K562 (cell line): ENCODE results near the gene SPAG17. TPM values are rescaled to one million over a fixed set of nuclear protein-coding genes. Genes with fewer than 3 reads are reported as not detected.

Source experiments
- ATAC-seq: fragments of 200-7000 bp; cut with Tn5 transposase; 3 replicates; pipeline ENCODE4 v1.9.1; 2020; ENCODE audit warnings: moderate library complexity
- BruUV-seq: library from RNA; stranded (reverse); fragments of 400-500 nt; replicated peaks from 2 replicates; lab custom pipeline; 2021; lab: Mats Ljungman, UMichigan
- CTCF ChIA-PET: fragments of 300-600 bp; formaldehyde crosslinking; extraction: SDS; loops from one replicate; lab custom pipeline; 2021; ENCODE audit warnings: low intra/inter-chr PET ratio; lab: Yijun Ruan, JAX
- POLR2A ChIA-PET: fragments of 300-600, 350-650 bp; sonication (Branson Sonifier 250); formaldehyde crosslinking; extraction: SDS; loops from one replicate; lab custom pipeline; 2021; ENCODE audit warnings: antibody characterized with exemption, inconsistent platforms; lab: Yijun Ruan, JAX
- DNase-seq, 4 experiments: peaks; one replicate each; pipeline versions ENCODE4 v3.0.0 to v3.0.0-alpha.2; 2011 to 2018; ENCODE audit warnings: low spot score in 3 of 4, mixed read lengths in 3 of 4; ENCODE audit errors: extremely low read depth in 1 of 4
- FAIRE-seq: peaks from 2 replicates; lab custom pipeline; 2011; peaks lifted over from hg19 to GRCh38; lab: Jason Lieb, UNC
- H2AFZ ChIP-seq: 2 replicates; pipeline ENCODE4 v1.6.0; 2011; ENCODE audit warnings: low read depth, low read length, control low read depth, inconsistent platforms
- H3K27ac ChIP-seq: fragments of 200-600 bp; 3 replicates; pipeline ENCODE4 v1.8.0; 2011; ENCODE audit warnings: low read depth, mild to moderate bottlenecking, control low read depth, inconsistent platforms, low read length, moderate library complexity, mixed read lengths; ENCODE audit errors: extremely low read depth
- H3K27me3 ChIP-seq, 2 experiments: fragments of 300-600 bp in 1 of 2; 2 replicates in 1 of 2; 3 replicates in 1 of 2; pipeline versions ENCODE4 v1.6.0 to v1.8.0; 2011; ENCODE audit warnings: inconsistent platforms in 2 of 2, low read length in 2 of 2, mild to moderate bottlenecking in 1 of 2, mixed read lengths in 1 of 2, moderate library complexity in 1 of 2; ENCODE audit not compliant: control insufficient read depth in 2 of 2, insufficient read depth in 2 of 2
- H3K36me3 ChIP-seq: fragments of 300-600 bp; 3 replicates; pipeline ENCODE4 v1.8.0; 2011; ENCODE audit warnings: mild to moderate bottlenecking, low read length, inconsistent platforms; ENCODE audit not compliant: control insufficient read depth, insufficient read depth
- H3K4me1 ChIP-seq, 2 experiments: fragments of 200-600 bp in 1 of 2; replicated peaks in 1 of 2; 2 replicates in 1 of 2; 3 replicates in 1 of 2; pipeline versions ENCODE4 v1.5.1 to v1.8.0; 2011; ENCODE audit warnings: inconsistent platforms in 2 of 2, low read length in 2 of 2, mild to moderate bottlenecking in 1 of 2, mixed read lengths in 1 of 2, moderate library complexity in 1 of 2; ENCODE audit not compliant: control insufficient read depth in 2 of 2, insufficient read depth in 2 of 2
- H3K4me2 ChIP-seq: 2 replicates; pipeline ENCODE4 v1.6.1; 2011; ENCODE audit warnings: low read length, control low read depth, inconsistent platforms, mixed read lengths; ENCODE audit not compliant: insufficient read depth
- H3K4me3 ChIP-seq: fragments of 200-600 bp; sonication (generic), shearing (Covaris generic); 2 replicates; pipeline ENCODE4 v1.5.1; 2016; ENCODE audit warnings: control low read depth, inconsistent platforms
- H3K79me2 ChIP-seq: fragments of 200-600 bp; 3 replicates; pipeline ENCODE4 v1.8.0; 2011; ENCODE audit warnings: low read length, inconsistent platforms; ENCODE audit not compliant: control insufficient read depth, insufficient read depth
- H3K9ac ChIP-seq, 2 experiments: 2 replicates each; pipeline versions ENCODE4 v1.6.0 to v1.6.1; 2011; ENCODE audit warnings: low read depth in 2 of 2, low read length in 2 of 2, control low read depth in 1 of 2, inconsistent platforms in 1 of 2, mild to moderate bottlenecking in 1 of 2, mixed read lengths in 1 of 2; ENCODE audit not compliant: insufficient read depth in 1 of 2
- H3K9me1 ChIP-seq: one replicate; pipeline ENCODE4 v1.6.0; 2011; ENCODE audit warnings: inconsistent platforms, mild to moderate bottlenecking, low read length, moderate library complexity; ENCODE audit not compliant: control insufficient read depth, insufficient read depth
- H3K9me3 ChIP-seq: replicated peaks from 2 replicates; pipeline ENCODE4 v1.5.1; 2011; ENCODE audit warnings: low read depth, low read length, inconsistent platforms; ENCODE audit not compliant: control insufficient read depth, insufficient read depth
- H4K20me1 ChIP-seq: replicated peaks from 2 replicates; pipeline ENCODE4 v1.6.1; 2011; ENCODE audit warnings: low read length, inconsistent platforms, mixed read lengths; ENCODE audit not compliant: control insufficient read depth, insufficient read depth
- ARHGAP35 ChIP-seq: fragments of 450-650 bp; IDR thresholded peaks from 2 replicates; pipeline ENCODE4 v1.6.1; 2018; ENCODE audit not compliant: partially characterized antibody
- BCL6 ChIP-seq: fragments of 250-450 bp; sonication (Bioruptor Pico); IDR thresholded peaks from 2 replicates; pipeline ENCODE4 v1.4.0; 2020
- FIP1L1 ChIP-seq: fragments of 200-400 bp; formaldehyde crosslinking; IDR thresholded peaks from 2 replicates; pipeline ENCODE4 v1.6.1; 2018; ENCODE audit warnings: mild to moderate bottlenecking, low read depth, low read length; ENCODE audit not compliant: poor library complexity, severe bottlenecking
- GABPA ChIP-seq: fragments of 200-800 bp; sonication (Bioruptor generic); conservative IDR thresholded peaks from 2 replicates; pipeline ENCODE4 v1.6.1; 2016; ENCODE audit warnings: low read depth, missing genetic modification characterization, missing compliant biosample characterization
- KDM2B ChIP-seq: fragments of 250-450 bp; sonication (Bioruptor Pico); IDR thresholded peaks from 2 replicates; pipeline ENCODE4 v1.8.0; 2021; ENCODE audit warnings: mild to moderate bottlenecking, moderate library complexity
- MBD2 ChIP-seq: sonication (generic); IDR thresholded peaks from 2 replicates; pipeline ENCODE4 v1.6.1; 2016; ENCODE audit warnings: low read depth, borderline replicate concordance
- MECOM ChIP-seq: fragments of 250-450 bp; sonication (Bioruptor Pico); IDR thresholded peaks from 2 replicates; pipeline ENCODE4 v1.8.0; 2022; ENCODE audit warnings: inconsistent platforms
- NEUROD1 ChIP-seq: fragments of 150-350 bp; IDR thresholded peaks from 2 replicates; pipeline ENCODE4 v1.6.1; 2014; ENCODE audit warnings: borderline replicate concordance, low read length, low read depth; ENCODE audit not compliant: partially characterized antibody
- RCOR1 ChIP-seq, 2 experiments: IDR thresholded peaks; 2 replicates each; pipeline ENCODE4 v1.6.1; 2012; ENCODE audit warnings: low read depth in 2 of 2, low read length in 2 of 2, borderline replicate concordance in 1 of 2, improper control_type of control experiment in 1 of 2
- SREBF1 ChIP-seq: fragments of 150-350 bp; IDR thresholded peaks from 2 replicates; pipeline ENCODE4 v1.6.1; 2014; ENCODE audit warnings: antibody characterized with exemption, low read depth, low read length, borderline replicate concordance
- TFAM ChIP-seq: fragments of 250-450 bp; sonication (Bioruptor Pico); conservative IDR thresholded peaks from 2 replicates; pipeline ENCODE4 v1.5.0; 2021; ENCODE audit warnings: mild to moderate bottlenecking, moderate library complexity
- TRIM24 ChIP-seq, 2 experiments: fragments of 450-650 bp; IDR thresholded peaks; 2 replicates each; pipeline ENCODE4 v1.6.1; 2016
- UBTF ChIP-seq, 2 experiments: IDR thresholded peaks; 2 replicates each; pipeline ENCODE4 v1.6.1; 2012; ENCODE audit warnings: improper control_type of control experiment in 2 of 2, low read depth in 2 of 2, low read length in 2 of 2, borderline replicate concordance in 1 of 2
- ZNF764 ChIP-seq: fragments of 250-450 bp; sonication (Bioruptor Pico); IDR thresholded peaks from 2 replicates; pipeline ENCODE4 v1.4.0; 2020; ENCODE audit warnings: low read depth, mild to moderate bottlenecking, moderate library complexity
- ZSCAN29 ChIP-seq: fragments of 450-650 bp; IDR thresholded peaks from 2 replicates; pipeline ENCODE4 v1.6.1; 2017
- whole genome bisulfite sequencing: fragments of 100-300 bp; shearing (Covaris generic); methylation state at CpG from one replicate; pipeline ENCODE4 v1.1.6; 2016; ENCODE audit warnings: low coverage, mixed read lengths; ENCODE audit not compliant: insufficient coverage; ENCODE audit errors: missing lambda C conversion rate; 5-methylcytosine and 5-hydroxymethylcytosine counted together
- in situ Hi-C: fragments of 300-500 bp; cut with MboI; formaldehyde crosslinking; loops from 4 replicates; pipeline ENCODE4 v1.15.0; 2018; ENCODE audit warnings: inconsistent platforms, mixed read lengths
- intact Hi-C: fragments of 100-400 bp; cut with micrococcal nuclease; formaldehyde crosslinking; loops from 2 replicates; pipeline ENCODE4 v1.14.2; 2022
- polyA plus RNA-seq, 8 experiments: library from polyadenylated mRNA; depleted of rRNA in 4 of 8; stranded (reverse) in 5 of 8; unstranded in 3 of 8; fragments of >200 nt; fragmentation: Nextera tagmentation in 2 of 8; fragmentation: Illumina TruSeq in 1 of 8; extraction: Ambion mirVana in 2 of 8; extraction: Trizol in 1 of 8; gene quantifications; 2 replicates each; pipeline versions ENCODE4 v1.2.1 to v1.2.3, GENCODE V29; 2011 to 2014; ENCODE audit warnings: inconsistent platforms in 1 of 8, missing spikeins in 1 of 8
- total RNA-seq, 7 experiments: library from RNA; depleted of rRNA in 6 of 7; stranded (reverse); fragments of >200 nt in 6 of 7; fragmentation: Illumina TruSeq in 2 of 7; extraction: Trizol in 2 of 7; gene quantifications; 2 replicates each; pipeline versions ENCODE4 v1.2.1 to v1.2.3, GENCODE V29; 2011 to 2021; ENCODE audit warnings: low replicate concordance in 1 of 7

SPAG17 gene
- total and polyA plus RNA-seq, 9 of the 15 experiments (the other 6 are each of a cell fraction or from before 2014, with no cell fraction given), result 0.07 to 2.1 (median 1.5) TPM

DNA sequence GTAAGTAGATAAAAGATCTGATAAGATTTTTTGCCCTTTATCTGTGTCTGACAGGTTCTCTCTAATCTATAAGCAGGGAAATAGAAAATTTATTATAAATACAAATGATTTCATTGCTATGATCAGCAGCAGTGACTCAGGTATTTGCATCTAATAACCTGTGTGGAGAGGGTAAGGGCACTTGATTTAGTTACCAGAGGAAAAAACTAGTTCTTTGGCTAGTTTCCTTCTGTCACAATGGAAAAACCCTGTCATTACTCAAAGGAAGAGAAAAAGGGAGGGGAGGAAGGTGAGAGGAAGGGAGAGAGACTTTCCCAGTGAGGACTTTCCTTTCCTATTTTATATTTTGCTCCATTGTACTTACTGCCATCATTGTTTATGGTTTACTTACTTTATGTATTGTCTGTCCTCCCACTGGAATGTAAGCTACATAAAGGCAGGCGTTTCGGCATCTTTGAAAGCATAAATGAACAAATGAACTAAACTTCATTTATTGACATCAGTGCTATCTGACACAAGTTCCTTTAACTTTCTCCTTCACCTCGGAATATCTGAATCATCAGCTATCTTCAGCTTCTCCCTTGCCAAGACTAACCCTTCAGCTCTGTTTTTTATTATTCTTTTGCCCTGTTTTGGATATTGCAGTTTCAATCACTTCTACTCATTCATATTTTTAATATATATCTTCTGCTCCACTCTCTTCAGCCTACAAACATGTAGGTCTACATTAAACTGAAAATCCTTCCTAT lies 220.6 kb downstream of the SPAG17 start (continued):
- TF ChIP-seq UBTF (IDR thresholded peaks at IDR 0.05; ENCODE audit: borderline replicate concordance in 1 of 2, low read depth in 2 of 2, low read length in 2 of 2), result no peak
- no peak for TF ChIP-seq RCOR1 (IDR thresholded peaks at IDR 0.05; ENCODE audit: borderline replicate concordance in 1 of 2, low read depth in 2 of 2, low read length in 2 of 2)
- TF ChIP-seq ARHGAP35, result no peak

DNA sequence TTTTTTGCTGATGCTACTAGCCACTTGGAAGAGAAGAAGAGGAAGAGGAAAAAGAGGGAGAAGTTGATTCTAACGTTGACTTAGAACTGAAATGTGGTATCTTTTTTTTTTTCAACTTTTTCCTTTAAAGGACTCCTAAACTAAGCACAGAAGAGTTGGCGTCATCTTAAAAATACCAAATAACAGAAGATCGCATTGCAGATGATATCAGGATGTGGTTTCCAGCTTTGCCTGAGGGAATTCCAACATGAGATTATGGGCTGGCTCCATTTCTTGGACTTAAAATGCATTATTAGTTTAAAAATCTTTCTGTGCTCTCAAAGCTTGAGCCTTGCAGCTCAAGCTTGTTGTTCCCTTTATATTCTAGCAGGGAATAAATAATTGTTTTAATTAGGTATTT lies 225.7 kb downstream of the SPAG17 start:
- TF ChIP-seq ZNF764 (CRISPR knock-in tag), result no peak
- TF ChIP-seq MECOM, result no peak
- no peak for TF ChIP-seq NEUROD1
- no peak for TF ChIP-seq UBTF (IDR thresholded peaks at IDR 0.05; ENCODE audit: borderline replicate concordance in 1 of 2, low read depth in 2 of 2, low read length in 2 of 2)
- no peak for TF ChIP-seq KDM2B
- TF ChIP-seq FIP1L1, result no peak
- no peak for TF ChIP-seq GABPA (tag)
- TF ChIP-seq BCL6 (CRISPR knock-in tag), result no peak
- TF ChIP-seq MBD2, result no peak
- no peak for TF ChIP-seq SREBF1
- no peak for TF ChIP-seq TFAM (CRISPR knock-in tag)
- no peak for TF ChIP-seq TRIM24 (IDR thresholded peaks at IDR 0.05)
- TF ChIP-seq ZSCAN29, result no peak
- ChIA-PET CTCF (no interaction called here), POLR2A (no interaction called here)
- no peaks in the 10 kb centered on the region for H3K4me1 ChIP-seq
- no peaks in the 10 kb centered on the region for H3K27me3 ChIP-seq
- intact Hi-C loops, result no loop called here
- ATAC-seq (no peak), FAIRE-seq (no peak), DNase-seq (no peak)
- no peaks in the 10 kb centered on the region for H3K9me3 ChIP-seq
- no peaks in the 10 kb centered on the region for H4K20me1 ChIP-seq
- 76% methylated on average over 3 of the region's 3 CpGs for WGBS
- H3K9ac ChIP-seq, result no peak overlapping the region
- H2AFZ ChIP-seq, result no peak overlapping the region
- in situ Hi-C loops, result no loop called here
- H3K79me2 ChIP-seq, result no peaks in the 10 kb centered on the region
- H3K9me1 ChIP-seq, result no peaks in the 10 kb centered on the region
- no peak overlapping the region for H3K27ac ChIP-seq
- no peak overlapping the region for H3K4me3 ChIP-seq
- TSS peak; percentile 13 for BruUV-seq
- H3K4me2 ChIP-seq, result no peak overlapping the region
- peaks cover 84% of the 10 kb centered on the region for H3K36me3 ChIP-seq
